Peyer's patch (tissue), 4 donors: ENCODE measurements around the gene CHURC1. TPM values are rescaled to one million over a fixed set of nuclear protein-coding genes. Genes with fewer than 3 reads are reported as not detected.

Experiments
- DNase-seq, 3 donors: peaks; one replicate each; pipeline ENCODE4 v3.0.0-alpha.2; 2017 to 2019
- H3K27ac ChIP-seq, 4 donors: fragments of 200-600 bp; sonication (generic); one replicate each; pipeline ENCODE4 v1.5.1; 2016 to 2019
- H3K27me3 ChIP-seq, 2 donors: fragments of 200-600 bp; sonication (generic); one replicate each; pipeline ENCODE4 v1.5.1; 2019
- H3K36me3 ChIP-seq, 3 donors: fragments of 200-600 bp; sonication (generic); one replicate each; pipeline ENCODE4 v1.5.1; 2016 to 2019
- H3K4me1 ChIP-seq, 4 donors: fragments of 200-600 bp; sonication (generic); one replicate each; pipeline ENCODE4 v1.5.1; 2016 to 2019
- H3K4me3 ChIP-seq, 4 donors: fragments of 200-600 bp; sonication (generic); 1 replicate in 3 of 4; 2 replicates in 1 of 4; pipeline ENCODE4 v1.5.1; 2016 to 2019; ENCODE audit warnings: mild to moderate bottlenecking in 1 of 4
- H3K9me3 ChIP-seq, 4 donors: fragments of 200-600 bp; sonication (generic); one replicate each; pipeline ENCODE4 v1.5.1; 2016 to 2019; ENCODE audit warnings: mild to moderate bottlenecking in 1 of 4
- CTCF ChIP-seq, 6 experiments: fragments of 450-650 bp in 4 of 6; fragments of 200-600 bp in 2 of 6; sonication (generic) in 1 of 6; IDR thresholded peaks; one replicate each; pipeline ENCODE4 v1.5.1; 2017 to 2019; ENCODE audit warnings: antibody characterized with exemption in 6 of 6, mild to moderate bottlenecking in 3 of 6, moderate library complexity in 1 of 6
- POLR2A ChIP-seq, 2 donors: fragments of 450-650 bp; IDR thresholded peaks; one replicate each; pipeline ENCODE4 v1.5.1; 2017; ENCODE audit warnings: antibody characterized with exemption in 2 of 2, mild to moderate bottlenecking in 2 of 2, moderate library complexity in 2 of 2
- small RNA-seq, 2 donors: library from RNA; depleted of rRNA; stranded (forward); fragments of <200 nt; gene quantifications; one replicate each; pipeline ENCODE3, GENCODE V24; 2016
- total RNA-seq, 4 donors: library from RNA; depleted of rRNA; stranded (reverse); fragments of >200 nt; gene quantifications; one replicate each; pipeline ENCODE4 v1.1.0, GENCODE V29; 2016

CHURC1 gene
- total RNA-seq, 4 donors from 2014 or later = 51.2 to 72.3 (median 69.7) TPM

GRCh38 chr14:64979336-64980074, 65.2 kb downstream of the CHURC1 start:
- no peak for DNase-seq
- no peak overlapping the region for H3K27ac ChIP-seq
- no peaks in the 10 kb centered on the region for H3K9me3 ChIP-seq
- no peak overlapping the region for H3K4me3 ChIP-seq
- no peaks in the 10 kb centered on the region for H3K27me3 ChIP-seq
- no peaks in the 10 kb centered on the region for H3K36me3 ChIP-seq
- no peaks in the 10 kb centered on the region for H3K4me1 ChIP-seq
- TF ChIP-seq CTCF (IDR thresholded peaks at IDR 0.05) (no peak), POLR2A (IDR thresholded peaks at IDR 0.05) (no peak)

GRCh38 chr14:64983439-64984310, 69.4 kb downstream of the CHURC1 start:
- no peak for DNase-seq
- no peaks in the 10 kb centered on the region for H3K9me3 ChIP-seq
- H3K4me1 ChIP-seq = peaks cover 0 to 10% (median 2%) of the 10 kb centered on the region in 4 donors
- TF ChIP-seq POLR2A (IDR thresholded peaks at IDR 0.05) = no peak
- TF ChIP-seq CTCF (IDR thresholded peaks at IDR 0.05) = peak; percentile 57 to 73 (median 62)
- no peaks in the 10 kb centered on the region for H3K36me3 ChIP-seq
- H3K27me3 ChIP-seq = no peaks in the 10 kb centered on the region
- no peak overlapping the region for H3K4me3 ChIP-seq
- no peak overlapping the region for H3K27ac ChIP-seq

Small RNAs within 50 kb of the gene (small RNA-seq; reads per million reads assigned to genes)
- 0 reads per million in 2 donors for gene RPPH1-2P

Other genes with a start within 250 kb of the CHURC1 start
- 10 to 100 TPM; 18.2 to 45.5 (median 31.5) TPM for gene PLEKHG3, start 210.0 kb upstream of the CHURC1 start, total RNA-seq
- 1 to 10 TPM in 1 of 4 donors, under 1 TPM in 2, not detected in 1; 0.57 to 2.5 (median 0.94) TPM for gene SPTB, start 34.5 kb upstream of the CHURC1 start, total RNA-seq
- gene GPX2, start 28.3 kb downstream of the CHURC1 start, total RNA-seq = 100 to 1,000 TPM; 115 to 286 (median 143) TPM
- 10 to 100 TPM; 17.4 to 29.8 (median 22.4) TPM for gene RAB15, start 57.9 kb downstream of the CHURC1 start, total RNA-seq
- 10 to 100 TPM; 11.9 to 25.6 (median 17.6) TPM for gene FNTB, start 72.4 kb downstream of the CHURC1 start, total RNA-seq
- 10 to 100 TPM; 52.8 to 86.8 (median 74.2) TPM for gene MAX, start 188.1 kb downstream of the CHURC1 start, total RNA-seq